ENCODE results near the gene HOTAIR. TPM values are rescaled to one million over a fixed set of nuclear protein-coding genes. Genes with fewer than 3 reads are reported as not detected.

Gene HOTAIR
- total RNA-seq, 3 donors from 2014 or later (not counting 1 experiment from before 2014, with no cell fraction given) = not detected

DNA sequence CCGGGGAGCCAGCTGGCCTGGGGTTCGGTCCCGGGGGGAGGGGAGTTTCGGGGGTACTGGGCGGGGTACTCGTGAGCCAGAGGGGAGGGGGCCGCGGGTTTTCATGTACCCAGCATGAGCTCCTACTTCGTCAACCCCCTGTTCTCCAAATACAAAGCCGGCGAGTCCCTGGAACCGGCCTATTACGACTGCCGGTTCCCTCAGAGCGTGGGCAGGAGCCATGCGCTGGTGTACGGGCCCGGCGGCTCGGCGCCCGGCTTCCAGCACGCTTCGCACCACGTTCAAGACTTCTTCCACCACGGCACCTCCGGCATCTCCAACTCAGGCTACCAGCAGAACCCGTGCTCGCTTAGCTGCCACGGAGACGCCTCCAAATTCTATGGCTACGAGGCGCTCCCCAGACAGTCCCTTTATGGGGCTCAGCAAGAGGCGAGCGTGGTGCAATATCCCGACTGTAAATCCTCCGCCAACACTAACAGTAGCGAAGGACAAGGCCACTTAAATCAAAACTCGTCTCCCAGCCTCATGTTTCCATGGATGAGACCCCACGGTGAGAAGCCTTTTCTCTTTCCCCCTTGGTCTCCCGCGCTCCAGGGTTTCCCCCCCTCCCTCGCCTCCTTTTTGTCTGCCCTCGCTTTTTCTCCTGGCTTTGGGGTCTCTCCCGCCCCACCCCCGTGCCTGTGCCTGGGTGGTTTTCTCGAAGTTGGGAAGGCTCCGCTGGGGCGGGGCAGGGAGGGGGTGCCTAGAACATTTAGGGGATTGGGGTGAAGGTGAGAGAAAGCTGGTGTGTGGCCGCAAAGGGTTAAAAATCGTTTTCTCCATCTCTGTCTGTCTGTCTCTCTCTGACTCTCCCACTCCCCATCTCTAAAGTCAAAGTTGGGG lies 34.7 kb upstream of the HOTAIR start:
- Mint-ChIP-seq H3K9me3 (no peaks in the 10 kb centered on the region), H3K36me3 (peaks cover 5% of the 10 kb centered on the region), H3K4me3 (peak overlapping the region; percentile 68), H3K27ac (peak overlapping the region in 1 of 2 donors; percentile 23), H3K4me1 (peaks cover 18 to 36% of the 10 kb centered on the region in 2 donors), H3K27me3 (ENCODE audit: low read depth in 2 of 2) (peaks cover 81 to 84% of the 10 kb centered on the region in 2 donors)
- Histone ChIP-seq H3K4me3 (ENCODE audit: low read length) (no peak overlapping the region), H3K4me1 (ENCODE audit: control insufficient read depth, insufficient read depth, low read length) (peaks cover 19% of the 10 kb centered on the region), H3K27ac (ENCODE audit: low read length) (no peak overlapping the region), H3K36me3 (ENCODE audit: control insufficient read depth, insufficient read depth, low read length) (no peaks in the 10 kb centered on the region), H3K27me3 (ENCODE audit: control insufficient read depth, insufficient read depth, low read length) (peaks cover 84% of the 10 kb centered on the region), H3K9me3 (ENCODE audit: control insufficient read depth, insufficient read depth, low read length) (no peaks in the 10 kb centered on the region)
- peak in 1 of 2 donors; percentile 60 for DNase-seq
- intact Hi-C loops (cut with micrococcal nuclease) = loop anchor here (5.0 to 10.0 kb wide), 2 partner anchors 32 to 275 kb away; partner anchors contain the start of genes CBX5 and HNRNPA1
- TF ChIP-seq, protein P1, sequence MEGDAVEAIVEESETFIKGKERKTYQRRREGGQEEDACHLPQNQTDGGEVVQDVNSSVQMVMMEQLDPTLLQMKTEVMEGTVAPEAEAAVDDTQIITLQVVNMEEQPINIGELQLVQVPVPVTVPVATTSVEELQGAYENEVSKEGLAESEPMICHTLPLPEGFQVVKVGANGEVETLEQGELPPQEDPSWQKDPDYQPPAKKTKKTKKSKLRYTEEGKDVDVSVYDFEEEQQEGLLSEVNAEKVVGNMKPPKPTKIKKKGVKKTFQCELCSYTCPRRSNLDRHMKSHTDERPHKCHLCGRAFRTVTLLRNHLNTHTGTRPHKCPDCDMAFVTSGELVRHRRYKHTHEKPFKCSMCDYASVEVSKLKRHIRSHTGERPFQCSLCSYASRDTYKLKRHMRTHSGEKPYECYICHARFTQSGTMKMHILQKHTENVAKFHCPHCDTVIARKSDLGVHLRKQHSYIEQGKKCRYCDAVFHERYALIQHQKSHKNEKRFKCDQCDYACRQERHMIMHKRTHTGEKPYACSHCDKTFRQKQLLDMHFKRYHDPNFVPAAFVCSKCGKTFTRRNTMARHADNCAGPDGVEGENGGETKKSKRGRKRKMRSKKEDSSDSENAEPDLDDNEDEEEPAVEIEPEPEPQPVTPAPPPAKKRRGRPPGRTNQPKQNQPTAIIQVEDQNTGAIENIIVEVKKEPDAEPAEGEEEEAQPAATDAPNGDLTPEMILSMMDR (IDR thresholded peaks at IDR 0.05) = no peak
- peak in 2 of 3 donors; percentile 27 to 37 for ATAC-seq
- 3% methylated on average over 48 of the region's 51 CpGs for WGBS (ENCODE audit: insufficient coverage)

DNA sequence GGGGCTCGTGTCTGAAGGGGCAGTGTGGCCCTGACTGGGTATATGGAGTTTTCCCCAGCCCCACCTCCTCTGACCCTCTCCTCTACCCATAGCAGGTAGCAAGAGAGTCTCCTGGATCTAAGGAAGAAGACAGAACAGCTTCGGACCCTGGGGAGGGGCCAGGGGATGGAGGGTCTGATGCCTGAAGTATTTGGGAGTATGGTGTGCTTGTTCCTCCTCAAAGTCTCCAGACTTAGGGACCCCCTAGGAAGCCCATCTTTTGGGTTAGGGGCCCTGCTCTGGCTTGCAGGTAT lies 33.5 kb upstream of the HOTAIR start:
- 34% methylated on average over 2 of the region's 2 CpGs for WGBS (ENCODE audit: insufficient coverage)

DNA sequence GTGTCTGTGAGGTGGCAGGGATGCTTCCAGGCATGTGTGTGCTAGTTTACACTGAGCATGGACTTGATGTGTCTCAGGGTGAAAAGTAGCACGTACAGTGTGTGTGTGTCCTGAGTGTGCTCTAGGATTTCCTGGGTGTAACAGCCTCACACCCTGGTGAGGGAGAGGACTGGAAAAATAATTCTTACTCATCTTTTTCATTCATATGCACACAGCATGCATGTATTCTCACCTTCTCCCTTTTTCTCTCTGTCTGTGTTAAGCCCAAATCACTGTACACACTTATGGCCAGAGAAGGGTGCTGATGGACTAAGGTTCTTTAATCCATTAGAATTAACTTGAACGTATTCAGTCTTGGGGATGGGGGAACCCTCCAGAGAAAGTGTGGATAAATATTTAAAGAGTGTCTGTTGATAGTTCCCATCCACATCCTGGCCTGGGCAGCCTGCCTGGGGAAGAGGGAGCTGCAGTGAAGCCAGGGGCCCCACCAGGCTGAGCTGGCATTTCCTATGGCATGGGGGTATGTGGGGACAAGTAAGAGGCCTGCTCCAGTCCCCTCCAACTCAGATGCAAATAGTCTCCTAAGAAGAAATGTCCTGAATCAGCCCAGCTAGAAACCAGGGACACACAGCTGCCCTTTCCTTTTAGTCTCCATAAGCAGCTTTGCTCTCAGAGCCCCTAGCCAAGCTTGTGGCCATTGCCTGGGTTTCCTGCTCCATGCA lies 32.9 kb upstream of the HOTAIR start:
- Mint-ChIP-seq H3K4me3 (no peak overlapping the region), H3K9me3 (no peaks in the 10 kb centered on the region), H3K36me3 (peaks cover 5% of the 10 kb centered on the region), H3K27ac (no peak overlapping the region), H3K4me1 (peaks cover 18 to 30% of the 10 kb centered on the region in 2 donors), H3K27me3 (ENCODE audit: low read depth in 2 of 2) (peaks cover 81 to 91% of the 10 kb centered on the region in 2 donors)
- Histone ChIP-seq H3K27me3 (ENCODE audit: control insufficient read depth, insufficient read depth, low read length) (peaks cover 81% of the 10 kb centered on the region), H3K27ac (ENCODE audit: low read length) (no peak overlapping the region), H3K4me1 (ENCODE audit: control insufficient read depth, insufficient read depth, low read length) (peaks cover 16% of the 10 kb centered on the region), H3K4me3 (ENCODE audit: low read length) (no peak overlapping the region), H3K9me3 (ENCODE audit: control insufficient read depth, insufficient read depth, low read length) (peaks cover 3% of the 10 kb centered on the region), H3K36me3 (ENCODE audit: control insufficient read depth, insufficient read depth, low read length) (no peaks in the 10 kb centered on the region)
- no peak for DNase-seq
- WGBS (ENCODE audit: insufficient coverage) = 35% methylated on average over 2 of the region's 2 CpGs
- TF ChIP-seq, protein P1 (IDR thresholded peaks at IDR 0.05) = no peak
- intact Hi-C loops (cut with micrococcal nuclease) = loop anchor here (2.0 kb wide), 1 partner anchor 183 kb away; no protein-coding TSS in a partner anchor
- no peak for ATAC-seq

More for the DNA sequence above, 33.5 kb upstream of the HOTAIR start:
- peaks cover 18 to 30% of the 10 kb centered on the region in 2 donors for H3K4me1 Mint-ChIP-seq
- peaks cover 5% of the 10 kb centered on the region for H3K36me3 Mint-ChIP-seq
- ATAC-seq = no peak
- intact Hi-C loops (cut with micrococcal nuclease) = no loop called here
- TF ChIP-seq, protein P1 (IDR thresholded peaks at IDR 0.05) = no peak
- H3K9me3 ChIP-seq (ENCODE audit: control insufficient read depth, insufficient read depth, low read length) = no peaks in the 10 kb centered on the region
- no peaks in the 10 kb centered on the region for H3K36me3 ChIP-seq (ENCODE audit: control insufficient read depth, insufficient read depth, low read length)
- no peak overlapping the region for H3K27ac Mint-ChIP-seq
- H3K4me1 ChIP-seq (ENCODE audit: control insufficient read depth, insufficient read depth, low read length) = peaks cover 16% of the 10 kb centered on the region
- no peak overlapping the region for H3K4me3 ChIP-seq (ENCODE audit: low read length)
- H3K4me3 Mint-ChIP-seq = no peak overlapping the region
- no peaks in the 10 kb centered on the region for H3K9me3 Mint-ChIP-seq
- DNase-seq = no peak
- H3K27ac ChIP-seq (ENCODE audit: low read length) = no peak overlapping the region
- peaks cover 82 to 91% of the 10 kb centered on the region in 2 donors for H3K27me3 Mint-ChIP-seq (ENCODE audit: low read depth in 2 of 2)
- H3K27me3 ChIP-seq (ENCODE audit: control insufficient read depth, insufficient read depth, low read length) = peaks cover 82% of the 10 kb centered on the region

All from natural killer cell (primary cell).